ENCODE data around the gene SERPINB5.

SERPINB5 gene, protein sequence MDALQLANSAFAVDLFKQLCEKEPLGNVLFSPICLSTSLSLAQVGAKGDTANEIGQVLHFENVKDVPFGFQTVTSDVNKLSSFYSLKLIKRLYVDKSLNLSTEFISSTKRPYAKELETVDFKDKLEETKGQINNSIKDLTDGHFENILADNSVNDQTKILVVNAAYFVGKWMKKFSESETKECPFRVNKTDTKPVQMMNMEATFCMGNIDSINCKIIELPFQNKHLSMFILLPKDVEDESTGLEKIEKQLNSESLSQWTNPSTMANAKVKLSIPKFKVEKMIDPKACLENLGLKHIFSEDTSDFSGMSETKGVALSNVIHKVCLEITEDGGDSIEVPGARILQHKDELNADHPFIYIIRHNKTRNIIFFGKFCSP

DNA sequence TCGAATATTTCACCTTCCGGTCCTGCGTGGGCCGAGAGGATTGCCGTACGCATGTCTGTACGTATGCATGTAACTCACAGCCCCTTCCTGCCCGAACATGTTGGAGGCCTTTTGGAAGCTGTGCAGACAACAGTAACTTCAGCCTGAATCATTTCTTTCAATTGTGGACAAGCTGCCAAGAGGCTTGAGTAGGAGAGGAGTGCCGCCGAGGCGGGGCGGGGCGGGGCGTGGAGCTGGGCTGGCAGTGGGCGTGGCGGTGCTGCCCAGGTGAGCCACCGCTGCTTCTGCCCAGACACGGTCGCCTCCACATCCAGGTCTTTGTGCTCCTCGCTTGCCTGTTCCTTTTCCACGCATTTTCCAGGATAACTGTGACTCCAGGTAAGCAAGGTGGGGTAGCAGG is at the start of gene SERPINB5:
Gene SERPINB5 (plus strand): TSS at position 291 of the 400 bp plus-strand sequence. CDS start 7,471 bp downstream, outside the sequence.
- DNase-seq (ENCODE audit: low spot score) = no peak
- TF ChIP-seq, protein P1, sequence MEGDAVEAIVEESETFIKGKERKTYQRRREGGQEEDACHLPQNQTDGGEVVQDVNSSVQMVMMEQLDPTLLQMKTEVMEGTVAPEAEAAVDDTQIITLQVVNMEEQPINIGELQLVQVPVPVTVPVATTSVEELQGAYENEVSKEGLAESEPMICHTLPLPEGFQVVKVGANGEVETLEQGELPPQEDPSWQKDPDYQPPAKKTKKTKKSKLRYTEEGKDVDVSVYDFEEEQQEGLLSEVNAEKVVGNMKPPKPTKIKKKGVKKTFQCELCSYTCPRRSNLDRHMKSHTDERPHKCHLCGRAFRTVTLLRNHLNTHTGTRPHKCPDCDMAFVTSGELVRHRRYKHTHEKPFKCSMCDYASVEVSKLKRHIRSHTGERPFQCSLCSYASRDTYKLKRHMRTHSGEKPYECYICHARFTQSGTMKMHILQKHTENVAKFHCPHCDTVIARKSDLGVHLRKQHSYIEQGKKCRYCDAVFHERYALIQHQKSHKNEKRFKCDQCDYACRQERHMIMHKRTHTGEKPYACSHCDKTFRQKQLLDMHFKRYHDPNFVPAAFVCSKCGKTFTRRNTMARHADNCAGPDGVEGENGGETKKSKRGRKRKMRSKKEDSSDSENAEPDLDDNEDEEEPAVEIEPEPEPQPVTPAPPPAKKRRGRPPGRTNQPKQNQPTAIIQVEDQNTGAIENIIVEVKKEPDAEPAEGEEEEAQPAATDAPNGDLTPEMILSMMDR (IDR thresholded peaks at IDR 0.05; ENCODE audit: extremely low read depth, missing control alignments) = no peak

DNA sequence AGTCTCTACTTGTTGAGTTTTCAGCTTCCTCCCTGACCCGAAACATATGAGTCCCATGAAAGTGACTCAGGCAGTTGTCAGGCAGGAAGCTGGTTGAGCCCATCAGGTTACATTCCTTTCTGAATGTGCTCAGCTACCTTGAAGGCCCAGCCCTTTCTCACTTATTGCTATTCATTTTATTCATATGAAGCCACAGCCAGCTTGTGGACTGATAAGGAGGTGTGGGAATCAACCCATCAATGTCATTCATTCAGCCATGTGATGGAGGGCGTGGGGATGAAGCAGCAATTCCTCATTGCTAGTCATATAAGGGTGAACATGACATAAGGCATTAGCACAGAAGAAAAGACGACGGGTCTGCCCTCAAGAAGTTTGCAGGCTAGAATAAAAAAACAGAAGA is 49.2 kb upstream of the SERPINB5 start:
- TF ChIP-seq, protein P1 (IDR thresholded peaks at IDR 0.05; ENCODE audit: extremely low read depth, missing control alignments) = no peak
- no peak for DNase-seq (ENCODE audit: low spot score)

DNA sequence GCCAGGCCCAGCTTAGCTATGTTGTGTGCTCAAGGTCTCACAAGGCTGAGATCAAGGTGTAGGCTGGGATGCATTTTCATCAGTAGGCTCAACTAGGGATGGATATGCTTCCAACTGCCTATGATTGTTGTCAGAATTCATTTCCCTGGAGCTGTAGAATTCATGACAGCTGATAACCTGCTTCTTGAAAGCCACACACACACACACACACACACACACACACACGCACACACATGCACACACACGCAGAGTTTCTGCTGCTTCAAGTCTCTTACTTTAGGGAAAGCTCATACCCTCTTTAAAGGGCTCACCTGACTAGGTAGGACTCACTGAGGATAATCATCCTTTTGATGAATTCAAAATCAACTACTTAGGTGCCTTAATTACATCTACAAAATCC is 46.2 kb upstream of the SERPINB5 start:
- TF ChIP-seq, protein P1 (IDR thresholded peaks at IDR 0.05; ENCODE audit: extremely low read depth, missing control alignments) = no peak
- no peak for DNase-seq (ENCODE audit: low spot score)

DNA sequence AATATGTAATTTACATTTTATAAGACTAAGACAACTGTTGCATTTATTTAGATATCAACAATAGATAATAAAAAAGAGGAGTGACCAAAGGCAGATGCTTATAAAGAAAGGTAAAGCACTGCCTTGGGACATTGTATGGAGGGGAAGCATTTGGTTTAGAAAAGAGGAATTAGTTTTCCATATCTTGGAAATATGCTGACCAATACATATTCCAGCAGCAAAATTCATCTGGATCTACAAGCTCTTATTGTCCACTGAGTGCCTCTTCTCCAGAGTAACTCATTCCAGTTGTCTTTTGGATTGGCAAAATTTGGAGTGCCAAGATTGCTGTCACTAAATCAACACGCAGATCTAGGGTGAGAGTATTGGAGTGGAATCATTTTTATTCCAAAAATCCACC is 45.6 kb upstream of the SERPINB5 start:
- TF ChIP-seq, protein P1 (IDR thresholded peaks at IDR 0.05; ENCODE audit: extremely low read depth, missing control alignments) = no peak

DNA sequence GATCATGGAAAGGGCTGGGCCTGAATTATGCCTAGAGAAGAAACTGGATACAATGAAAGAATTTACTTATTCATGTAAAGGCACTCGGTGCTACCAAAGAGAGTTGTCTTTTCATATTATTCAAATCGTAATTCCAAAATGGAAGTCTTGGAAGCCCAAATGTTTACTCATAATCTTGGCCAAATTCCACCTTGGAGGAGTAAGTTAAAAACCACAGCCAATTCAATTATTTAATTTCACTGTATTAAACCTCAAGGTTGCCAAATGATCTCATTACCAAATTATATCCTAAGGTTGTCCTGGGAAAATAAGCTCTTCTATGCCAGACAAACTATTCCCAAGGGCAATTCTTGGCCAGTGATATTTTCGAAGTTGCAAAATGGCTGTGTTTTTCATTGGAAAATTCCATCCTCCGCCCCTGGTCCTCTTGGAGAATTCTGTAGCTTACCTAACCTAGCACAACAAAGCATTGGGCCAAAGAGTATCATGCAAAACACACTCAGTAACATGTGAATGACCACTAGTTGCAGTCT is 43.4 kb upstream of the SERPINB5 start:
- DNase-seq (ENCODE audit: low spot score) = no peak
- TF ChIP-seq, protein P1 (IDR thresholded peaks at IDR 0.05; ENCODE audit: extremely low read depth, missing control alignments) = no peak

More for the DNA sequence above, 45.6 kb upstream of the SERPINB5 start:
- no peak for DNase-seq (ENCODE audit: low spot score)

DNA sequence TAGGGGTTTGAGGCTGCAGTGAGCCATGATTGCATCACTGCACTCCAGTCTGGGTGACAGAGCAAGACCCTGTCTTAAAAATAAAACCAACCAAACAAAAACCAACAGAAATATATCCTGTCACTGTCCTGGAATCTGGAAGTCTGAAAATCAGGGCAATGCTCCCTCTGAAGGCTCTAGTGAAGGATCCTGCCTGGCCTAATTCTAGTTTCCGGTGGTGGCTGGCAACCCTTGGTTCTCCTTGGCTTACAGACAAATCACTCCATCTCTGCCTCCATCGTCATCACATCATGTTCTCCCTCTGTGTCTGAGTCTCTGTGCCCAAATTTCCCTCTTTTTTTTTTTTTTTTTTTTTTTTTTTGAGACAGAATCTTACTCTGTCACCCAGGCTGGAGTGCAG is 38.6 kb upstream of the SERPINB5 start:
- TF ChIP-seq, protein P1 (IDR thresholded peaks at IDR 0.05; ENCODE audit: extremely low read depth, missing control alignments) = no peak
- DNase-seq (ENCODE audit: low spot score) = no peak

DNA sequence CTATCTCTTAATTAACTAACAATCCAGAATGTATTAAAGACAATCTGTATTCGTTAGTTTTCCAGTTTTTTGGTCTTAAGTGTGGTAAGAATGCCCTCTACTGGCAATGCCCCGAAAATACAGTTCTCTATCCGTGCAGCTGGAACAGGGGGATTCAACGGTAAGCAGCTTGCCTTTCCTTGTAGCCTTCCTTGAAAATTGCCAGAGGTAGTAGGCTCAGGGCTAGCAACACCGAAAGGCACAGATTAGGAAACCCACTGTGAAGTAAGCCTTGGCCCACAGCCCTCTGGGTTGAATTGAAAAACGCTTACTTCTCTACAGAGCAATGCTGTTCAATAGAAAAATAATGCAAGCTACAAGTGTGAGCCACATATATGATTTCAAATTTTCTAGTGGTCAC is 37.4 kb upstream of the SERPINB5 start:
- peak; percentile 66 for DNase-seq (ENCODE audit: low spot score)

More for the DNA sequence above, 37.4 kb upstream of the SERPINB5 start:
- TF ChIP-seq, protein P1 (IDR thresholded peaks at IDR 0.05; ENCODE audit: extremely low read depth, missing control alignments) = peak; percentile 89

Data from GM20000 (cell line).